Measurements from ENCODE around the gene IDUA.

The IDUA gene

DNA sequence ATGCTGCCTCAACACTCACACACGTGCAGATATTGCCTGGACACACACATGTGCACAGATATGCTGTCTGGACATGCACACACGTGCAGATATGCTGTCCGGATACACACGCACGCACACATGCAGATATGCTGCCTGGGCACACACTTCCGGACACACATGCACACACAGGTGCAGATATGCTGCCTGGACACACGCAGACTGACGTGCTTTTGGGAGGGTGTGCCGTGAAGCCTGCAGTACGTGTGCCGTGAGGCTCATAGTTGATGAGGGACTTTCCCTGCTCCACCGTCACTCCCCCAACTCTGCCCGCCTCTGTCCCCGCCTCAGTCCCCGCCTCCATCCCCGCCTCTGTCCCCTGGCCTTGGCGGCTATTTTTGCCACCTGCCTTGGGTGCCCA lies 39.3 kb downstream of the IDUA start:
- WGBS (ENCODE audit: insufficient coverage) = 68% methylated on average over 17 of the region's 17 CpGs
- H3K27ac ChIP-seq (ENCODE audit: insufficient read depth in 1 of 2, low read depth in 1 of 2, low read length in 2 of 2, poor library complexity in 1 of 2, severe bottlenecking in 2 of 2) = no peak overlapping the region
- peaks cover 0 to 11% (median 0%) of the 10 kb centered on the region in 5 experiments for H3K27me3 ChIP-seq (replicated peaks in 2 of 5; ENCODE audit: control insufficient read depth in 4 of 5, insufficient read depth in 5 of 5, low read length in 4 of 5)
- no peak overlapping the region for H3K4me3 ChIP-seq (ENCODE audit: control insufficient read depth in 1 of 7, extremely low read depth in 1 of 7, insufficient read depth in 4 of 7, low read depth in 2 of 7, low read length in 6 of 7)
- DNase-seq = peak in 1 of 3 donors; percentile 49
- POLR2A ChIA-PET = no interaction called here
- H3K36me3 ChIP-seq (ENCODE audit: control insufficient read depth in 4 of 4, insufficient read depth in 4 of 4, low read length in 3 of 4) = peaks cover 0 to 20% (median 10%) of the 10 kb centered on the region in 4 experiments
- CTCF ChIA-PET = no interaction called here
- no peaks in the 10 kb centered on the region for H3K9me3 ChIP-seq (ENCODE audit: control extremely low read depth in 1 of 5, control insufficient read depth in 4 of 5, insufficient read depth in 2 of 5, low read depth in 1 of 5, low read length in 4 of 5)
- peaks cover 0 to 4% (median 0%) of the 10 kb centered on the region in 4 experiments for H3K4me1 ChIP-seq (ENCODE audit: control extremely low read depth in 1 of 4, control insufficient read depth in 4 of 4, insufficient read depth in 4 of 4, low read length in 3 of 4)

DNA sequence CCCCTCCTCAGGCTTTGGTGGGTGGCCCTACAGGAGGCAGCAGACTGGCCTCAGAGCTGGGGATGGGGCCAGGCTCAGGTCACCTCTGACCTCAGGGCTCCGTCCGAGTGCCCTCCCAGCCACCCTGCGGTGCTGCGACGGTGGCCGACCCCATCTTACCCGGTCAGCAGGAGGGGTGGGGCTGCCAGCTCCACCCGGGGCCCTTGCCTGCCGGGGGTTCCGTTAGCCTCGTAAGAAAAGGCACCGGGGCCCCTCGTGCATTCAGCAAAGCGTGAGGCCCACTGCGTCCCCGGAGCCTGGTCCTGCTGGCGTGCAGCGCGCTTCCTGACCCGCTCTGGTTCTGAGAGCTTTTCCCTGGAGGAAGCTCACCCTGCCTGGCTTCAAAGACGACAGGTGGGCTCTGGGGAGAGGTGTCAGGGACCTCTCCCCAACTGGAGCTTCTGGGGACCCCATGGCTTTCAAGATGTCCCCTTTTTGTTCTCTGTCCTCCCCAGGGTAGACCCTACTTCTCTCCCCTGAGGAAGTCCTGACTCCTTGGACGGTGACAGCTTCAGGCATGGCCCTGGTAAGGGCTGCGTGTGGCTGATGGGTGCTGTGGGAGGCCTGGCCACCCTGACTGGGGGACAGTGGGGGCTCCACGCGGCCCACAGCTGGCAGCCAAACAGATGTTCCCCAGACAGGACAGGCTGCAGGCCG lies 40.5 kb downstream of the IDUA start:
- Histone ChIP-seq H3K36me3 (ENCODE audit: control insufficient read depth in 4 of 4, insufficient read depth in 4 of 4, low read length in 3 of 4) (peaks cover 0 to 20% (median 10%) of the 10 kb centered on the region in 4 experiments), H3K4me1 (ENCODE audit: control extremely low read depth in 1 of 4, control insufficient read depth in 4 of 4, insufficient read depth in 4 of 4, low read length in 3 of 4) (peaks cover 0 to 4% (median 0%) of the 10 kb centered on the region in 4 experiments), H3K27me3 (replicated peaks in 2 of 5; ENCODE audit: control insufficient read depth in 4 of 5, insufficient read depth in 5 of 5, low read length in 4 of 5) (peaks cover 0 to 19% (median 0%) of the 10 kb centered on the region in 5 experiments), H3K4me3 (ENCODE audit: control insufficient read depth in 1 of 7, extremely low read depth in 1 of 7, insufficient read depth in 4 of 7, low read depth in 2 of 7, low read length in 6 of 7) (no peak overlapping the region), H3K27ac (ENCODE audit: insufficient read depth in 1 of 2, low read depth in 1 of 2, low read length in 2 of 2, poor library complexity in 1 of 2, severe bottlenecking in 2 of 2) (no peak overlapping the region), H3K9me3 (ENCODE audit: control extremely low read depth in 1 of 5, control insufficient read depth in 4 of 5, insufficient read depth in 2 of 5, low read depth in 1 of 5, low read length in 4 of 5) (no peaks in the 10 kb centered on the region)
- DNase-seq = no peak
- ChIA-PET CTCF (interaction anchor here (1.5 kb wide), 1 partner anchor 24 kb away, joined by 3 read pairs; no protein-coding TSS in a partner anchor), POLR2A (no interaction called here)
- 90% methylated on average over 20 of the region's 26 CpGs for WGBS (ENCODE audit: insufficient coverage)

DNA sequence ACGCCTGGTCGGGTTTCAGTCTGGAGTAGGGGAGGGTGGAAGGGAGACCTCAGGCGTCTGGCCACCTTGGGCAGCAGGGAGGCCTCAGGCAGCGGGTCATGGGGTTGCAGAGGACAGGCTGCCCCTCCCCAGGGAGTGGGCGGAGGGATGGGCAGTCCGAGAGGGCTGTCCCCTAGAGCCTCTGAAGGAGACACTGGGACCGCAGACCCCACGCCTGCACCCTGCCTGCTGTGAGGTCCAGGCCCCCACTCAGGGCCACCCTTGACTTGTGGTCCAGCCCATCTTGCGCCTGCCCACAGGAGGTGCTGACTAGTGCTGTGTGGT lies 41.0 kb downstream of the IDUA start:
- Histone ChIP-seq H3K9me3 (ENCODE audit: control extremely low read depth in 1 of 5, control insufficient read depth in 4 of 5, insufficient read depth in 2 of 5, low read depth in 1 of 5, low read length in 4 of 5) (no peaks in the 10 kb centered on the region), H3K27me3 (replicated peaks in 2 of 5; ENCODE audit: control insufficient read depth in 4 of 5, insufficient read depth in 5 of 5, low read length in 4 of 5) (peaks cover 0 to 24% (median 0%) of the 10 kb centered on the region in 5 experiments), H3K36me3 (ENCODE audit: control insufficient read depth in 4 of 4, insufficient read depth in 4 of 4, low read length in 3 of 4) (peaks cover 0 to 19% (median 10%) of the 10 kb centered on the region in 4 experiments), H3K4me3 (ENCODE audit: control insufficient read depth in 1 of 7, extremely low read depth in 1 of 7, insufficient read depth in 4 of 7, low read depth in 2 of 7, low read length in 6 of 7) (no peak overlapping the region), H3K27ac (ENCODE audit: insufficient read depth in 1 of 2, low read depth in 1 of 2, low read length in 2 of 2, poor library complexity in 1 of 2, severe bottlenecking in 2 of 2) (no peak overlapping the region), H3K4me1 (ENCODE audit: control extremely low read depth in 1 of 4, control insufficient read depth in 4 of 4, insufficient read depth in 4 of 4, low read length in 3 of 4) (peaks cover 0 to 4% (median 0%) of the 10 kb centered on the region in 4 experiments)
- POLR2A ChIA-PET = no interaction called here
- WGBS (ENCODE audit: insufficient coverage) = 94% methylated on average over 5 of the region's 9 CpGs
- no peak for DNase-seq
- CTCF ChIA-PET = interaction anchor here (1.5 kb wide), 1 partner anchor 23 kb away, joined by 3 read pairs; no protein-coding TSS in a partner anchor

DNA sequence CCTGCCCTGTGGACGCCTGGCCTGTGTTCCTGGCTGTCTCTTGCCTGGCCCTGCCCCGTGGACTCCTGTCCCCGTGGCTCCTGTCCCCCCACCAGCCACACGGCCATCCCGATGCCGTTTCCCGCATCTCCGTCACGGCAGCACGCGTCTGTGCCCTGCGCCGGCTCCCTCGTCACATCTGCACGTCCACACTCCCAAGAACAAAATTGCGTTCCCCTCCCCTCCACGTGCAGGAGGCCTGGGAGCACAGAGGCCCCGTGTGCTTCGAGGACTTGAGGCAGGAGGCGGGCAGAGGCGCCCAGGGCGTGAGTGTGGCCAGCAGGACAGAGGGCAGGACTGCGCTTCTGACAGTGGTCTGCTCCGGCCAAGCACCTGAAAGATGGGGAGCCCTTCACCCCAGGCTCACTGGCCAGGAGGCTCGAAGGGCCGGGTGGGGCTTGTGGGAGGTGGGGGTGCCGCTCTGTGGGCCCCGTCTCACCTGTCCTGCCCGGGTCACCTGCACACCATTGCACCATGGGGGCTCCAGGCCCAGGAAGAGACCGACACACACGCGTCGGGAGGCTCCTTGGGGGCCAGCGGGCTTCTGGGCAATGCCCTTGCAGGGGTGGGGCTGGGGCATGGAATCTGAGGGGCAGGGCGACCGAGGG lies 41.9 kb downstream of the IDUA start:
- H3K27ac ChIP-seq (ENCODE audit: insufficient read depth in 1 of 2, low read depth in 1 of 2, low read length in 2 of 2, poor library complexity in 1 of 2, severe bottlenecking in 2 of 2) = no peak overlapping the region
- POLR2A ChIA-PET = no interaction called here
- WGBS (ENCODE audit: insufficient coverage) = 86% methylated on average over 36 of the region's 36 CpGs
- no peak overlapping the region for H3K4me3 ChIP-seq (ENCODE audit: control insufficient read depth in 1 of 7, extremely low read depth in 1 of 7, insufficient read depth in 4 of 7, low read depth in 2 of 7, low read length in 6 of 7)
- CTCF ChIA-PET = interaction anchor here (1.5 kb wide), 1 partner anchor 23 kb away, joined by 3 read pairs; no protein-coding TSS in a partner anchor
- H3K27me3 ChIP-seq (replicated peaks in 2 of 5; ENCODE audit: control insufficient read depth in 4 of 5, insufficient read depth in 5 of 5, low read length in 4 of 5) = peaks cover 0 to 29% (median 0%) of the 10 kb centered on the region in 5 experiments
- DNase-seq = no peak
- no peaks in the 10 kb centered on the region for H3K9me3 ChIP-seq (ENCODE audit: control extremely low read depth in 1 of 5, control insufficient read depth in 4 of 5, insufficient read depth in 2 of 5, low read depth in 1 of 5, low read length in 4 of 5)
- H3K36me3 ChIP-seq (ENCODE audit: control insufficient read depth in 4 of 4, insufficient read depth in 4 of 4, low read length in 3 of 4) = peaks cover 0 to 19% (median 10%) of the 10 kb centered on the region in 4 experiments
- H3K4me1 ChIP-seq (ENCODE audit: control extremely low read depth in 1 of 4, control insufficient read depth in 4 of 4, insufficient read depth in 4 of 4, low read length in 3 of 4) = peaks cover 0 to 4% (median 0%) of the 10 kb centered on the region in 4 experiments

GRCh38 chr4:1029529-1029928 lies 42.7 kb downstream of the IDUA start:
- Histone ChIP-seq H3K27ac (ENCODE audit: insufficient read depth in 1 of 2, low read depth in 1 of 2, low read length in 2 of 2, poor library complexity in 1 of 2, severe bottlenecking in 2 of 2) (no peak overlapping the region), H3K9me3 (ENCODE audit: control extremely low read depth in 1 of 5, control insufficient read depth in 4 of 5, insufficient read depth in 2 of 5, low read depth in 1 of 5, low read length in 4 of 5) (no peaks in the 10 kb centered on the region), H3K27me3 (replicated peaks in 2 of 5; ENCODE audit: control insufficient read depth in 4 of 5, insufficient read depth in 5 of 5, low read length in 4 of 5) (peaks cover 0 to 29% (median 0%) of the 10 kb centered on the region in 5 experiments), H3K4me3 (ENCODE audit: control insufficient read depth in 1 of 7, extremely low read depth in 1 of 7, insufficient read depth in 4 of 7, low read depth in 2 of 7, low read length in 6 of 7) (no peak overlapping the region), H3K4me1 (ENCODE audit: control extremely low read depth in 1 of 4, control insufficient read depth in 4 of 4, insufficient read depth in 4 of 4, low read length in 3 of 4) (peaks cover 0 to 4% (median 0%) of the 10 kb centered on the region in 4 experiments), H3K36me3 (ENCODE audit: control insufficient read depth in 4 of 4, insufficient read depth in 4 of 4, low read length in 3 of 4) (peaks cover 0 to 14% (median 10%) of the 10 kb centered on the region in 4 experiments)
- CTCF ChIA-PET = no interaction called here
- WGBS (ENCODE audit: insufficient coverage) = 78% methylated on average over 16 of the region's 17 CpGs
- POLR2A ChIA-PET = no interaction called here
- no peak for DNase-seq

DNA sequence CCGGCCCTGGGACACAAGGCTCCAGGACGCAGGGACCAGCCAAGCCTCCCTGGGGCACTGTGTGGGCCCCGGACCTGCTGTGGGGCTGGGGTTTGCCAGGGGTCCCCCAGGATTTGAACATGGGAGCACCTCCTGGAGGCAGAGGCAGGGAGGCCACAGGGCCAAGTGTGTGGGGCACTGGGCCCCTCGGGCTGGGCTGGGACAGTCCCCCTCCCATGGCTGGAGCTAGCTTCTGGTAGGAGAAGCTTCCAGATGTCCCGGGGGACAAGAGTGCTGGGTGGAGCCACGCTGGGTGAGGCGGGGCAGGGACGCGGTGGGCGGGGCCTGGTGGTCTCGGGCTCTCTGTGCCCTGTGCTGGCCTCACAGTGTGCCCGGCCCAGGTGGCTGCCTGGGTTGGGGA lies 43.2 kb downstream of the IDUA start:
- POLR2A ChIA-PET = no interaction called here
- DNase-seq = no peak
- H3K36me3 ChIP-seq (ENCODE audit: control insufficient read depth in 4 of 4, insufficient read depth in 4 of 4, low read length in 3 of 4) = peaks cover 0 to 11% (median 8%) of the 10 kb centered on the region in 4 experiments
- H3K27ac ChIP-seq (ENCODE audit: insufficient read depth in 1 of 2, low read depth in 1 of 2, low read length in 2 of 2, poor library complexity in 1 of 2, severe bottlenecking in 2 of 2) = no peak overlapping the region
- no peaks in the 10 kb centered on the region for H3K9me3 ChIP-seq (ENCODE audit: control extremely low read depth in 1 of 5, control insufficient read depth in 4 of 5, insufficient read depth in 2 of 5, low read depth in 1 of 5, low read length in 4 of 5)
- peaks cover 0 to 4% (median 0%) of the 10 kb centered on the region in 4 experiments for H3K4me1 ChIP-seq (ENCODE audit: control extremely low read depth in 1 of 4, control insufficient read depth in 4 of 4, insufficient read depth in 4 of 4, low read length in 3 of 4)
- H3K4me3 ChIP-seq (ENCODE audit: control insufficient read depth in 1 of 7, extremely low read depth in 1 of 7, insufficient read depth in 4 of 7, low read depth in 2 of 7, low read length in 6 of 7) = no peak overlapping the region
- peaks cover 0 to 29% (median 0%) of the 10 kb centered on the region in 5 experiments for H3K27me3 ChIP-seq (replicated peaks in 2 of 5; ENCODE audit: control insufficient read depth in 4 of 5, insufficient read depth in 5 of 5, low read length in 4 of 5)
- WGBS (ENCODE audit: insufficient coverage) = 92% methylated on average over 7 of the region's 12 CpGs
- CTCF ChIA-PET = no interaction called here

DNA sequence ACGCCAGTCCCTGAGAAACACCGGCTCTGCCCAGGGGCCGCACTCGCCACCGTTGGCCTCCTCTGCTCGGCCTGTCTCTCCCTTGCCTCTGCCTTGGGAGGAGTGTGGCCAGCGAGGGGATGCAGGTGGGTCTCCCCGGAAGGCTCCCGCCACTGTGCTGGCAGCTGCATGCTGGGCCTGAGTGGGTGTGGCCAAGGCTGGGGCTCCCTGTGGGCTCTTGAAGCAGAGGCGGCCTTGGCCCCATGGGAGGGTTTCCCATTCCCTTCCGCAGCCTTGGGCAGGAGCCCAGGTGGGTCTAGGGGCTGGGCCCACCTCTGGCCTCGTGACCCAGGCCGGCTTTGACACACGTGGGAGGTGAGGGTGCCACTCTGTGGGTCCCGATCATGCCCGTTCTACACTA lies 43.7 kb downstream of the IDUA start:
- Histone ChIP-seq H3K4me1 (ENCODE audit: control extremely low read depth in 1 of 4, control insufficient read depth in 4 of 4, insufficient read depth in 4 of 4, low read length in 3 of 4) (peaks cover 0 to 4% (median 0%) of the 10 kb centered on the region in 4 experiments), H3K27me3 (replicated peaks in 2 of 5; ENCODE audit: control insufficient read depth in 4 of 5, insufficient read depth in 5 of 5, low read length in 4 of 5) (peaks cover 0 to 29% (median 0%) of the 10 kb centered on the region in 5 experiments), H3K9me3 (ENCODE audit: control extremely low read depth in 1 of 5, control insufficient read depth in 4 of 5, insufficient read depth in 2 of 5, low read depth in 1 of 5, low read length in 4 of 5) (no peaks in the 10 kb centered on the region), H3K36me3 (ENCODE audit: control insufficient read depth in 4 of 4, insufficient read depth in 4 of 4, low read length in 3 of 4) (peaks cover 0 to 6% (median 3%) of the 10 kb centered on the region in 4 experiments), H3K4me3 (ENCODE audit: control insufficient read depth in 1 of 7, extremely low read depth in 1 of 7, insufficient read depth in 4 of 7, low read depth in 2 of 7, low read length in 6 of 7) (no peak overlapping the region), H3K27ac (ENCODE audit: insufficient read depth in 1 of 2, low read depth in 1 of 2, low read length in 2 of 2, poor library complexity in 1 of 2, severe bottlenecking in 2 of 2) (no peak overlapping the region)
- POLR2A ChIA-PET = no interaction called here
- WGBS (ENCODE audit: insufficient coverage) = 90% methylated on average over 12 of the region's 16 CpGs
- CTCF ChIA-PET = no interaction called here
- DNase-seq = no peak

Data from common myeloid progenitor, CD34-positive (primary cell).